ENCODE data around the gene ZNRD2.

The ZNRD2 gene

GRCh38 chr11:65524741-65525545, 45.3 kb upstream of the ZNRD2 start, which contains the start of gene SCYL1:
TSS of gene SCYL1 (plus strand) at chr11:65525083. CDS start at chr11:65525154, 71 bp downstream.
- TF ChIP-seq GLIS3 (CRISPR knock-in tag; IDR thresholded peaks at IDR 0.05) (no peak), ZFP3 (CRISPR knock-in tag; IDR thresholded peaks at IDR 0.05) (0 out of 2 replicates have a peak, but pooled peaks have one; percentile 43)
- ATAC-seq, result peak; percentile 81

GRCh38 chr11:65525546-65526480, 44.5 kb upstream of the ZNRD2 start:
- no peak for TF ChIP-seq OSR1 (CRISPR knock-in tag; IDR thresholded peaks at IDR 0.05)
- no peak for TF ChIP-seq CSDC2 (CRISPR knock-in tag; IDR thresholded peaks at IDR 0.05)
- TF ChIP-seq ZC3H10 (CRISPR knock-in tag; IDR thresholded peaks at IDR 0.05), result no peak
- TF ChIP-seq TCF4 (CRISPR knock-in tag; IDR thresholded peaks at IDR 0.05; ENCODE audit: borderline replicate concordance), result no peak
- no peak for TF ChIP-seq GLIS3 (CRISPR knock-in tag; IDR thresholded peaks at IDR 0.05)
- TF ChIP-seq ZFP30 (CRISPR knock-in tag; IDR thresholded peaks at IDR 0.05), result no peak
- no peak for TF ChIP-seq CREB5 (CRISPR knock-in tag; IDR thresholded peaks at IDR 0.05; ENCODE audit: low read depth)
- TF ChIP-seq ARNTL (CRISPR knock-in tag; IDR thresholded peaks at IDR 0.05; ENCODE audit: borderline replicate concordance, low read depth), result no peak
- no peak for TF ChIP-seq ZFP3 (CRISPR knock-in tag; IDR thresholded peaks at IDR 0.05)
- TF ChIP-seq POU6F1 (CRISPR knock-in tag; IDR thresholded peaks at IDR 0.05; ENCODE audit: borderline replicate concordance, low read depth), result no peak
- TF ChIP-seq RARB (CRISPR knock-in tag; IDR thresholded peaks at IDR 0.05), result no peak
- TF ChIP-seq PATZ1 (CRISPR knock-in tag; IDR thresholded peaks at IDR 0.05; ENCODE audit: borderline replicate concordance), result no peak
- no peak for TF ChIP-seq ISL1 (CRISPR knock-in tag; IDR thresholded peaks at IDR 0.05)
- no peak for TF ChIP-seq PPARA (CRISPR knock-in tag; IDR thresholded peaks at IDR 0.05; ENCODE audit: borderline replicate concordance)
- no peak for TF ChIP-seq ZNF70 (CRISPR knock-in tag; IDR thresholded peaks at IDR 0.05)
- TF ChIP-seq ESRRG (CRISPR knock-in tag; IDR thresholded peaks at IDR 0.05), result no peak
- TF ChIP-seq SNAI2 (CRISPR knock-in tag; IDR thresholded peaks at IDR 0.05), result no peak
- TF ChIP-seq TSHZ2 (CRISPR knock-in tag; IDR thresholded peaks at IDR 0.05), result no peak
- TF ChIP-seq TOX (CRISPR knock-in tag; IDR thresholded peaks at IDR 0.05; ENCODE audit: borderline replicate concordance), result no peak
- TF ChIP-seq BACH2 (CRISPR knock-in tag; IDR thresholded peaks at IDR 0.05; ENCODE audit: borderline replicate concordance), result no peak
- ATAC-seq, result peak; percentile 49

GRCh38 chr11:65526744-65527143, 43.5 kb upstream of the ZNRD2 start:
- ATAC-seq, result no peak
- TF ChIP-seq SNAI2 (CRISPR knock-in tag; IDR thresholded peaks at IDR 0.05), result no peak
- TF ChIP-seq TOX (CRISPR knock-in tag; IDR thresholded peaks at IDR 0.05; ENCODE audit: borderline replicate concordance), result no peak
- TF ChIP-seq CSDC2 (CRISPR knock-in tag; IDR thresholded peaks at IDR 0.05), result no peak
- TF ChIP-seq OSR1 (CRISPR knock-in tag; IDR thresholded peaks at IDR 0.05), result no peak
- TF ChIP-seq ZNF565 (CRISPR knock-in tag; conservative IDR thresholded peaks at IDR 0.05; ENCODE audit: low read depth), result no peak
- TF ChIP-seq ZNF70 (CRISPR knock-in tag; IDR thresholded peaks at IDR 0.05), result no peak
- TF ChIP-seq TSHZ2 (CRISPR knock-in tag; IDR thresholded peaks at IDR 0.05), result no peak
- TF ChIP-seq ZFP30 (CRISPR knock-in tag; IDR thresholded peaks at IDR 0.05), result no peak
- no peak for TF ChIP-seq ISL1 (CRISPR knock-in tag; IDR thresholded peaks at IDR 0.05)
- TF ChIP-seq ARNTL (CRISPR knock-in tag; IDR thresholded peaks at IDR 0.05; ENCODE audit: borderline replicate concordance, low read depth), result no peak
- TF ChIP-seq POU6F1 (CRISPR knock-in tag; IDR thresholded peaks at IDR 0.05; ENCODE audit: borderline replicate concordance, low read depth), result no peak
- no peak for TF ChIP-seq RARB (CRISPR knock-in tag; IDR thresholded peaks at IDR 0.05)
